GM23248 (cell line): ENCODE results near the gene OR2V2. TPM values are rescaled to one million over a fixed set of nuclear protein-coding genes. Genes with fewer than 3 reads are reported as not detected.

Experiments used
- DNase-seq: peaks from one replicate; pipeline ENCODE4 v3.0.0-alpha.2; 2015
- H2AFZ ChIP-seq: fragments of 200-600 bp; sonication (generic); 2 replicates; pipeline ENCODE4 v1.6.1; 2016; ENCODE audit warnings: antibody characterized with exemption
- H3F3A ChIP-seq: fragments of 200-600 bp; sonication (generic); 2 replicates; pipeline ENCODE4 v1.6.1; 2016; ENCODE audit warnings: mild to moderate bottlenecking, antibody characterized with exemption, mixed run types; ENCODE audit not compliant: insufficient read depth
- H3K27ac ChIP-seq: fragments of 200-600 bp; sonication (generic); 2 replicates; pipeline ENCODE4 v1.5.1; 2016; ENCODE audit warnings: mild to moderate bottlenecking
- H3K27me3 ChIP-seq: fragments of 200-600 bp; sonication (generic); replicated peaks from 2 replicates; pipeline ENCODE4 v1.6.1; 2016; ENCODE audit warnings: mild to moderate bottlenecking; ENCODE audit not compliant: insufficient read depth
- H3K36me3 ChIP-seq: fragments of 200-600 bp; sonication (generic); 2 replicates; pipeline ENCODE4 v1.6.1; 2016; ENCODE audit warnings: low read depth, mild to moderate bottlenecking
- H3K4me1 ChIP-seq: fragments of 200-600 bp; sonication (generic); 2 replicates; pipeline ENCODE4 v1.6.1; 2016; ENCODE audit warnings: mild to moderate bottlenecking; ENCODE audit not compliant: insufficient read depth
- H3K4me2 ChIP-seq: fragments of 200-600 bp; sonication (generic); one replicate; pipeline ENCODE4 v1.6.1; 2016; ENCODE audit warnings: mild to moderate bottlenecking; ENCODE audit not compliant: unreplicated experiment
- H3K4me3 ChIP-seq: fragments of 200-600 bp; sonication (generic); 2 replicates; pipeline ENCODE4 v1.5.1; 2016; ENCODE audit warnings: mild to moderate bottlenecking
- H3K79me2 ChIP-seq: fragments of 200-600 bp; sonication (generic); 2 replicates; pipeline ENCODE4 v1.6.1; 2016; ENCODE audit warnings: mild to moderate bottlenecking; ENCODE audit not compliant: insufficient read depth
- H3K9ac ChIP-seq: fragments of 200-600 bp; sonication (generic); 2 replicates; pipeline ENCODE4 v1.6.1; 2016; ENCODE audit warnings: mild to moderate bottlenecking
- H3K9me2 ChIP-seq: fragments of 200-600 bp; sonication (generic); 2 replicates; pipeline ENCODE4 v1.6.1; 2016; ENCODE audit warnings: mixed run types, mild to moderate bottlenecking, moderate library complexity; ENCODE audit not compliant: insufficient read depth
- H3K9me3 ChIP-seq: fragments of 200-600 bp; sonication (generic); one replicate; pipeline ENCODE4 v1.6.1; 2017; ENCODE audit warnings: low read depth
- H4K20me1 ChIP-seq: fragments of 200-600 bp; sonication (generic); 2 replicates; pipeline ENCODE4 v1.6.0; 2016; ENCODE audit not compliant: insufficient read depth
- EZH2 ChIP-seq: fragments of 200-600 bp; sonication (generic); IDR thresholded peaks from 2 replicates; pipeline ENCODE4 v1.6.1; 2018; ENCODE audit warnings: antibody characterized with exemption, mild to moderate bottlenecking; ENCODE audit not compliant: insufficient read depth, poor library complexity, severe bottlenecking
- EZH2phosphoT487 ChIP-seq: fragments of 200-600 bp; sonication (generic); IDR thresholded peaks from 2 replicates; pipeline ENCODE4 v1.6.1; 2018; ENCODE audit warnings: antibody characterized with exemption, moderate library complexity, mild to moderate bottlenecking, low read depth; ENCODE audit not compliant: insufficient read depth
- WGBS, 2 experiments: methylation state at CpG; one replicate each; pipeline ENCODE4 v1.1.6; 2015 to 2017; ENCODE audit warnings: low lambda C conversion rate in 2 of 2, low coverage in 1 of 2; ENCODE audit errors: missing lambda C conversion rate in 2 of 2; 5-methylcytosine and 5-hydroxymethylcytosine counted together
- in situ Hi-C: fragments of 300-500 bp; cut with MboI; formaldehyde crosslinking; loops from 2 replicates; pipeline ENCODE4 v1.15.0; 2020
- polyA plus RNA-seq: library from polyadenylated mRNA; unstranded; fragments of >200 nt; fragmentation: Nextera tagmentation; extraction: Ambion mirVana; gene quantifications from 2 replicates; pipeline ENCODE4 v1.2.1, GENCODE V29; 2016
- total RNA-seq: library from RNA; depleted of rRNA; stranded (reverse); fragments of >200 nt; shearing (Covaris generic); gene quantifications from 2 replicates; pipeline ENCODE4 v1.2.3, GENCODE V29; 2014

Gene OR2V2
- total and polyA plus RNA-seq, 2 experiments from 2014 or later, result not detected

- H3K9ac ChIP-seq, result peak overlapping the region; percentile 77
- H3K27ac ChIP-seq, result peak overlapping the region; percentile 25
- TF ChIP-seq EZH2 (no peak), EZH2phosphoT487 (no peak)
- in situ Hi-C loops, result no loop called here
- peak overlapping the region; percentile 87 for H3K4me3 ChIP-seq
- H3K4me1 ChIP-seq, result no peaks in the 10 kb centered on the region
- H3K27me3 ChIP-seq, result no peaks in the 10 kb centered on the region
- H3K9me3 ChIP-seq, result no peaks in the 10 kb centered on the region
- H4K20me1 ChIP-seq, result no peaks in the 10 kb centered on the region
- H3K36me3 ChIP-seq, result no peaks in the 10 kb centered on the region
- no peaks in the 10 kb centered on the region for H3K79me2 ChIP-seq
- no peaks in the 10 kb centered on the region for H3F3A ChIP-seq
- peak overlapping the region; percentile 84 for H2AFZ ChIP-seq
- peak; percentile 77 for DNase-seq
- 1% methylated on average over 40 to 41 of the region's 41 CpGs for WGBS, 2 experiments
- peak overlapping the region; percentile 97 for H3K4me2 ChIP-seq
- H3K9me2 ChIP-seq, result no peaks in the 10 kb centered on the region
These were observed 42.1 kb downstream of the OR2V2 start for GRCh38 chr5:181189363-181189961.

DNA sequence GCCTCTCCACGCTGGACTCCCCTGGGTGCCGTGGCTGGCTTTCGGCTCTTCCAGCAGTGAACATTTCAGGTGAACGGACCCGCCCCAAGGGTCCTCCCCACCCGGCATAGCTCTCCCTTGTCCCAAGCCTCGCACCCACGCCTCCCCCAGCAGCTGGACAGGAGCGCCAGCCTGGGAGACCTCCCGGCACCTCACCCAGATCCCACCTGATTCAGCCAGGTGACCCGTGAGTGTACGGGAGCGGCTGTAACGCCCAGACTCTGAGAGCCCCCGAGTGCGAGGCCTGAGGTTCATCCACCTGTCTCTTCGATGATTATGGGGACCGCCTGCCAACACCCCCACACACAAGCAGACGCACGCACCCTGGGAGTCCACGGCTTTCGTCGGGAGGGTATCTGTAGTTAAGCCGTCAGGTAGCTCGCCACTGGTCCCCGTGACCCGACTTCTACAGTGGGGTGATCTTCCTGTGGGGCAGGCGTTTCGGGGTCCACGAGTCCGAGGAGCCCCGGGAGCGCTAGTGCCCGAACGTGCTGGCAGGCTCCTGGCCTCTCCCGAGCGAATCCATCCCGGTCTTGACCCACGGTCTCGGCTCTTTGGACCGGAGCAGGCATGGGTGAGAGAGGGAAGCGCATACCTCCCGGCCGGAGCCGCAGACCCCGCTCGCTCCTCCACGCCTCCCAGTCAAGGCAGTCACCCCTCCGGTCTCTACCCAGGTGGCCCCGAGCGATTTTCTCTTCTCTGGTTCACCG, 42.8 kb downstream of the OR2V2 start:
- no peaks in the 10 kb centered on the region for H3K4me1 ChIP-seq
- 2 to 3% methylated on average over 26 to 51 of the region's 52 CpGs for WGBS, 2 experiments
- in situ Hi-C loops, result no loop called here

DNA sequence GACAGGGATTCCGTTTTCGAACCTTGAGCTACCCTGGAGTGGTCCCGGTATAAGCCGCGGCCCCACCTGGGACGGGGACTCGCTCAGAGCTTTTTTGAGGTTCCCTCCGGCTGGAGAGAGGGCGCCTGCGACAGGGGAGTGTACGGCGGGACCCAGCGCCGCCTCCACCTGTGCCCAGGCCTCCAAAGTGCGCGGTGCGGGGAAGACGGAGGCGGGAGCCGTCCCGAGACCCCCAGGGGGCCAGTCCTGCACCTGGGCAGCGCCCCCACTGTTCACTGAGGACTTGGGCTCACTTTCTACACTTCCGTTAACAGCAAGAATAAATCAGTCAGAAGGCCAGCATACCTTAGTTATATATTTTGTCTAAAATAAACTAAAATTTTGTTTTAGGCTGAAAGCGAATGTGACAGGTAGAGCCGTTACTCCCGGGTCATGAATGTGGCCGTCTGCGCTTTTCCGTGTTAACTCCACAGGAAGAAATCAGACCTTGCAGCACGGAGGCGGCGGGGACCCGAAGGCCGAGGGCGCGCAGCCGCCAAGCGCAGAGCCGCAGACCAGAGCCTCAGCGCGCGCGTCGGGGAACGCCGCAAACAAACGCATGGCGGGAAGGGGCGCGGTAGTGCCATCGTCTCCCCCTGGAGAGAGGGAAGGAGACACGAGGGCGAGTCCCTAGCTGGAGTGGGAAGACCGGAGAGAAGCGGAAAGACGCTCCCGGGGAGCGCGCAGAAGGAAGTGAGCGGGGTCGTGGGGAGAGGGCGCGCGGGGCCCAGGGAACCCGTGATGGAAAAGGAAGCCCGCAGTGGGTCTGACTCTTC, 43.5 kb downstream of the OR2V2 start:
- WGBS, 2 experiments, result 1% methylated on average over 64 to 66 of the region's 66 CpGs
- in situ Hi-C loops, result no loop called here
- H3K27me3 ChIP-seq, result no peaks in the 10 kb centered on the region
- peak overlapping the region; percentile 87 for H3K4me3 ChIP-seq
- H3K27ac ChIP-seq, result no peak overlapping the region
- no peaks in the 10 kb centered on the region for H3K9me2 ChIP-seq
- peak overlapping the region; percentile 97 for H3K4me2 ChIP-seq
- H3K9me3 ChIP-seq, result no peaks in the 10 kb centered on the region
- H2AFZ ChIP-seq, result peak overlapping the region; percentile 84
- TF ChIP-seq EZH2 (no peak), EZH2phosphoT487 (no peak)
- no peaks in the 10 kb centered on the region for H3K36me3 ChIP-seq
- peak overlapping the region; percentile 77 for H3K9ac ChIP-seq
- H3K4me1 ChIP-seq, result no peaks in the 10 kb centered on the region
- no peaks in the 10 kb centered on the region for H4K20me1 ChIP-seq
- H3F3A ChIP-seq, result no peaks in the 10 kb centered on the region
- H3K79me2 ChIP-seq, result no peaks in the 10 kb centered on the region
- DNase-seq, result peak; percentile 72

More for the DNA sequence above, 42.8 kb downstream of the OR2V2 start:
- Histone ChIP-seq H3K79me2 (no peaks in the 10 kb centered on the region), H3K27me3 (no peaks in the 10 kb centered on the region), H3K4me3 (peak overlapping the region; percentile 87), H2AFZ (peak overlapping the region; percentile 84), H3K9ac (peak overlapping the region; percentile 77), H3K4me2 (peak overlapping the region; percentile 97), H3F3A (no peaks in the 10 kb centered on the region), H3K9me3 (no peaks in the 10 kb centered on the region), H3K36me3 (no peaks in the 10 kb centered on the region), H3K9me2 (no peaks in the 10 kb centered on the region), H3K27ac (no peak overlapping the region), H4K20me1 (no peaks in the 10 kb centered on the region)
- peak; percentile 35 for DNase-seq
- TF ChIP-seq EZH2phosphoT487 (no peak), EZH2 (no peak)
